Midbrain (tissue), 1 donor: Measurements from ENCODE around the gene TNFRSF8.

Source experiments
- DNase-seq: peaks from one replicate; lab custom pipeline; 2025; lab: John Stamatoyannopoulos, UW

Gene TNFRSF8

GRCh38 chr1:12176298-12177118 lies 113.4 kb downstream of the TNFRSF8 start:
- DNase-seq: no peak

- DNase-seq: no peak
Measured at GRCh38 chr1:12177156-12177998, 114.3 kb downstream of the TNFRSF8 start.

- DNase-seq: no peak
Measured at GRCh38 chr1:12177999-12178441, 114.9 kb downstream of the TNFRSF8 start.

- DNase-seq: no peak
Measured at GRCh38 chr1:12178511-12178910, 115.4 kb downstream of the TNFRSF8 start.

- DNase-seq: no peak
Measured at GRCh38 chr1:12179111-12179519, 116.0 kb downstream of the TNFRSF8 start.

GRCh38 chr1:12179676-12180075 lies 116.6 kb downstream of the TNFRSF8 start:
- no peak for DNase-seq

GRCh38 chr1:12180315-12180714 lies 117.2 kb downstream of the TNFRSF8 start:
- DNase-seq: peak; percentile 43

GRCh38 chr1:12180903-12181302 lies 117.8 kb downstream of the TNFRSF8 start:
- no peak for DNase-seq

GRCh38 chr1:12181568-12181967 lies 118.5 kb downstream of the TNFRSF8 start:
- DNase-seq: no peak

- DNase-seq: no peak
Measured at GRCh38 chr1:12182410-12182984, 119.4 kb downstream of the TNFRSF8 start.

GRCh38 chr1:12183095-12183794 lies 120.1 kb downstream of the TNFRSF8 start:
- no peak for DNase-seq

- DNase-seq: peak; percentile 48
Measured at GRCh38 chr1:12184008-12184681, 121.0 kb downstream of the TNFRSF8 start.

- no peak for DNase-seq
Measured at GRCh38 chr1:12185036-12185917, 122.2 kb downstream of the TNFRSF8 start.

GRCh38 chr1:12185918-12186678 lies 123.0 kb downstream of the TNFRSF8 start:
- no peak for DNase-seq

- DNase-seq: no peak
Measured at GRCh38 chr1:12186679-12186985, 123.5 kb downstream of the TNFRSF8 start.

GRCh38 chr1:12188115-12188514 lies 125.0 kb downstream of the TNFRSF8 start:
- no peak for DNase-seq

GRCh38 chr1:12188657-12189327 lies 125.7 kb downstream of the TNFRSF8 start:
- no peak for DNase-seq

GRCh38 chr1:12189328-12189682 lies 126.2 kb downstream of the TNFRSF8 start:
- DNase-seq: no peak
